H1 (cell line): ENCODE results near the gene PLCL1. TPM values are rescaled to one million over a fixed set of nuclear protein-coding genes. Genes with fewer than 3 reads are reported as not detected.

Experiments used
- KDM1A ChIP-seq: fragments of 200-600, 300-600 bp; sonication (generic); IDR thresholded peaks from 2 replicates; pipeline ENCODE4 v1.7.1; 2016; ENCODE audit warnings: mild to moderate bottlenecking, low read length, borderline replicate concordance
- RNF2 ChIP-seq: fragments of 200-900, 300-1000 bp; sonication (generic); IDR thresholded peaks from 2 replicates; pipeline ENCODE4 v1.7.1; 2016; ENCODE audit warnings: borderline replicate concordance, low read depth, mild to moderate bottlenecking, antibody characterized with exemption, low read length; ENCODE audit not compliant: poor library complexity, severe bottlenecking; ENCODE audit errors: missing control alignments
- polyA plus RNA-seq, 7 experiments: library from polyadenylated mRNA; depleted of rRNA in 3 of 7; stranded (reverse) in 5 of 7; unstranded in 2 of 7; fragments of >200 nt in 5 of 7; fragments of 200-250 nt in 2 of 7; gene quantifications; 1 replicate in 5 of 7; 2 replicates in 1 of 7; 4 replicates in 1 of 7; pipeline versions ENCODE4 v1.2.1 to v1.2.3, GENCODE V29; 2011 to 2013; ENCODE audit warnings: missing spikeins in 2 of 7, mixed read lengths in 2 of 7
- total RNA-seq: library from RNA; stranded (reverse); fragmentation: NEBNext Ultra II Directional; extraction: Animal tissue kit (Norgen Biotek cat#: 25700); gene quantifications from 2 replicates; pipeline ENCODE4 v1.2.1, GENCODE V29; 2021
- TF ChIP-seq, protein P1 (sequence below), 3 experiments: IDR thresholded peaks; 1 replicate in 2 of 3; 2 replicates in 1 of 3; pipeline versions ENCODE4 v1.5.1 to v1.6.1; 2011; ENCODE audit warnings: low read length in 3 of 3, mild to moderate bottlenecking in 3 of 3, inconsistent platforms in 2 of 3, low read depth in 1 of 3, moderate library complexity in 1 of 3; ENCODE audit not compliant: insufficient read depth in 1 of 3; ENCODE audit errors: control extremely low read depth in 1 of 3

Gene PLCL1
- total and polyA plus RNA-seq, 2 of the 8 experiments (the other 6 are each of a cell fraction or from before 2014, with no cell fraction given) = not detected

DNA sequence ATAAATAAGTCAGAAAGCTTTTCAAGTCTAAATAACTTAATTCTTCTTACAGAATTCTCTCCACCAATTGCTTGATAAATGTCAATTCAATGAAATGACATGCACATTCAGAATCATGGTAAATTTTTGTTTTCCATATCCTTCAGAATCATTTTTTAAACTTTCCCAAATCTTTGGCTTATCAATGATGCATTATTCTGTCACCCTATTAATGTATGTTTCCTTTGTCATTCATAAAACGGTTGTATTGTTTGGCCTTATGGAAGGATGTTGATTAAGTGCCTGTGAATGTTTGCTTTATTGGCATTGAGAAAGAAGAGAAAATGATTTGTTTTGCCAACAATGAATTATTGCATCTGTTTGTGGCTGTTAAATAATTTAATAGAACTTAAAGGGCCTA lies 260.9 kb downstream of the PLCL1 start (continued):
- TF ChIP-seq, protein P1, sequence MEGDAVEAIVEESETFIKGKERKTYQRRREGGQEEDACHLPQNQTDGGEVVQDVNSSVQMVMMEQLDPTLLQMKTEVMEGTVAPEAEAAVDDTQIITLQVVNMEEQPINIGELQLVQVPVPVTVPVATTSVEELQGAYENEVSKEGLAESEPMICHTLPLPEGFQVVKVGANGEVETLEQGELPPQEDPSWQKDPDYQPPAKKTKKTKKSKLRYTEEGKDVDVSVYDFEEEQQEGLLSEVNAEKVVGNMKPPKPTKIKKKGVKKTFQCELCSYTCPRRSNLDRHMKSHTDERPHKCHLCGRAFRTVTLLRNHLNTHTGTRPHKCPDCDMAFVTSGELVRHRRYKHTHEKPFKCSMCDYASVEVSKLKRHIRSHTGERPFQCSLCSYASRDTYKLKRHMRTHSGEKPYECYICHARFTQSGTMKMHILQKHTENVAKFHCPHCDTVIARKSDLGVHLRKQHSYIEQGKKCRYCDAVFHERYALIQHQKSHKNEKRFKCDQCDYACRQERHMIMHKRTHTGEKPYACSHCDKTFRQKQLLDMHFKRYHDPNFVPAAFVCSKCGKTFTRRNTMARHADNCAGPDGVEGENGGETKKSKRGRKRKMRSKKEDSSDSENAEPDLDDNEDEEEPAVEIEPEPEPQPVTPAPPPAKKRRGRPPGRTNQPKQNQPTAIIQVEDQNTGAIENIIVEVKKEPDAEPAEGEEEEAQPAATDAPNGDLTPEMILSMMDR (IDR thresholded peaks at IDR 0.05; ENCODE audit: control extremely low read depth in 1 of 3, insufficient read depth in 1 of 3, low read depth in 1 of 3, low read length in 3 of 3) = no peak
- TF ChIP-seq RNF2 = no peak
- TF ChIP-seq KDM1A = no peak
